ENCODE results near the gene QARS1. TPM values are rescaled to one million over a fixed set of nuclear protein-coding genes. Genes with fewer than 3 reads are reported as not detected.

The QARS1 gene
- total and polyA plus RNA-seq, 10 of the 15 experiments (the other 5 are each of a cell fraction or from before 2014, with no cell fraction given) = 168 to 476 (median 318) TPM

GRCh38 chr3:49132437-49133225 lies 28.1 kb upstream of the QARS1 start, which contains the start of gene LAMB2 (continued):
- TF ChIP-seq ZNF687 (IDR thresholded peaks at IDR 0.05) (no peak), BCLAF1 (IDR thresholded peaks at IDR 0.05) (no peak), POU2F2 (IDR thresholded peaks at IDR 0.05; ENCODE audit: borderline replicate concordance, low read depth, low read length) (no peak), POLR2AphosphoS2 (IDR thresholded peaks at IDR 0.05; ENCODE audit: low read depth, low read length) (no peak), SMAD1 (IDR thresholded peaks at IDR 0.05; ENCODE audit: low read depth, partially characterized antibody) (no peak), IRF5 (IDR thresholded peaks at IDR 0.05; ENCODE audit: borderline replicate concordance) (no peak), NR2C2 (IDR thresholded peaks at IDR 0.05; ENCODE audit: borderline replicate concordance, control insufficient read depth, insufficient read length, low read depth) (no peak), SMARCA5 (IDR thresholded peaks at IDR 0.05) (no peak), ZNF207 (IDR thresholded peaks at IDR 0.05; ENCODE audit: borderline replicate concordance) (no peak), EP300 (IDR thresholded peaks at IDR 0.05; ENCODE audit: borderline replicate concordance in 1 of 2, control insufficient read depth in 1 of 2, low read depth in 2 of 2, low read length in 2 of 2) (no peak)
